Mesothelial cell of epicardium (in vitro differentiated cells): ENCODE results near the gene CDKN2B-AS1. TPM values are rescaled to one million over a fixed set of nuclear protein-coding genes. Genes with fewer than 3 reads are reported as not detected.
A peak's percentile ranks its signal among the peaks of the same experiment; 100 is the strongest.

Experiments used
- DNase-seq, 2 experiments: peaks; one replicate each; pipeline ENCODE4 v3.0.0; 2021; ENCODE audit warnings: low spot score in 2 of 2; ENCODE audit not compliant: unreplicated experiment in 2 of 2
- H3K27ac Mint-ChIP-seq: 2 replicates; pipeline ENCODE4 v1.8.0; 2021; ENCODE audit warnings: mixed read lengths
- H3K27me3 Mint-ChIP-seq: 2 replicates; pipeline ENCODE4 v1.8.0; 2021; ENCODE audit warnings: low read depth, mixed read lengths
- H3K36me3 Mint-ChIP-seq: 2 replicates; pipeline ENCODE4 v1.8.0; 2021; ENCODE audit warnings: mixed read lengths
- H3K4me1 Mint-ChIP-seq: 2 replicates; pipeline ENCODE4 v1.8.0; 2021; ENCODE audit warnings: mixed read lengths
- H3K4me3 Mint-ChIP-seq: 2 replicates; pipeline ENCODE4 v1.8.0; 2021; ENCODE audit warnings: mild to moderate bottlenecking, moderate library complexity, mixed read lengths
- H3K9me3 Mint-ChIP-seq: 2 replicates; pipeline ENCODE4 v1.8.0; 2021; ENCODE audit warnings: mixed read lengths
- total RNA-seq: library from RNA; stranded (reverse); gene quantifications from 3 replicates; pipeline ENCODE4 v1.2.1, GENCODE V29; 2021
- TF ChIP-seq, protein P1 (sequence below): fragments of 200-600 bp; sonication (generic); IDR thresholded peaks from one replicate; pipeline ENCODE4 v1.5.0; 2021; ENCODE audit warnings: antibody characterized with exemption; ENCODE audit not compliant: unreplicated experiment

CDKN2B-AS1 gene
- total RNA-seq, 1 donor from 2014 or later = 10.8 TPM

DNA sequence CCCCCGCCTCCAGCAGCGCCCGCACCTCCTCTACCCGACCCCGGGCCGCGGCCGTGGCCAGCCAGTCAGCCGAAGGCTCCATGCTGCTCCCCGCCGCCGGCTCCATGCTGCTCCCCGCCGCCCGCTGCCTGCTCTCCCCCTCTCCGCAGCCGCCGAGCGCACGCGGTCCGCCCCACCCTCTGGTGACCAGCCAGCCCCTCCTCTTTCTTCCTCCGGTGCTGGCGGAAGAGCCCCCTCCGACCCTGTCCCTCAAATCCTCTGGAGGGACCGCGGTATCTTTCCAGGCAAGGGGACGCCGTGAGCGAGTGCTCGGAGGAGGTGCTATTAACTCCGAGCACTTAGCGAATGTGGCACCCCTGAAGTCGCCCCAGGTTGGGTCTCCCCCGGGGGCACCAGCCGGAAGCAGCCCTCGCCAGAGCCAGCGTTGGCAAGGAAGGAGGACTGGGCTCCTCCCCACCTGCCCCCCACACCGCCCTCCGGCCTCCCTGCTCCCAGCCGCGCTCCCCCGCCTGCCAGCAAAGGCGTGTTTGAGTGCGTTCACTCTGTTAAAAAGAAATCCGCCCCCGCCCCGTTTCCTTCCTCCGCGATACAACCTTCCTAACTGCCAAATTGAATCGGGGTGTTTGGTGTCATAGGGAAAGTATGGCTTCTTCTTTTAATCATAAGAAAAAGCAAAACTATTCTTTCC, 19.7 kb upstream of the CDKN2B-AS1 start:
- peaks cover 98% of the 10 kb centered on the region for H3K27me3 Mint-ChIP-seq
- no peaks in the 10 kb centered on the region for H3K9me3 Mint-ChIP-seq
- TF ChIP-seq, protein P1, sequence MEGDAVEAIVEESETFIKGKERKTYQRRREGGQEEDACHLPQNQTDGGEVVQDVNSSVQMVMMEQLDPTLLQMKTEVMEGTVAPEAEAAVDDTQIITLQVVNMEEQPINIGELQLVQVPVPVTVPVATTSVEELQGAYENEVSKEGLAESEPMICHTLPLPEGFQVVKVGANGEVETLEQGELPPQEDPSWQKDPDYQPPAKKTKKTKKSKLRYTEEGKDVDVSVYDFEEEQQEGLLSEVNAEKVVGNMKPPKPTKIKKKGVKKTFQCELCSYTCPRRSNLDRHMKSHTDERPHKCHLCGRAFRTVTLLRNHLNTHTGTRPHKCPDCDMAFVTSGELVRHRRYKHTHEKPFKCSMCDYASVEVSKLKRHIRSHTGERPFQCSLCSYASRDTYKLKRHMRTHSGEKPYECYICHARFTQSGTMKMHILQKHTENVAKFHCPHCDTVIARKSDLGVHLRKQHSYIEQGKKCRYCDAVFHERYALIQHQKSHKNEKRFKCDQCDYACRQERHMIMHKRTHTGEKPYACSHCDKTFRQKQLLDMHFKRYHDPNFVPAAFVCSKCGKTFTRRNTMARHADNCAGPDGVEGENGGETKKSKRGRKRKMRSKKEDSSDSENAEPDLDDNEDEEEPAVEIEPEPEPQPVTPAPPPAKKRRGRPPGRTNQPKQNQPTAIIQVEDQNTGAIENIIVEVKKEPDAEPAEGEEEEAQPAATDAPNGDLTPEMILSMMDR = no peak
- H3K27ac Mint-ChIP-seq = peak overlapping the region; percentile 84
- H3K4me1 Mint-ChIP-seq = peaks cover 24% of the 10 kb centered on the region
- peak in 1 of 2 experiments; percentile 69 for DNase-seq
- H3K4me3 Mint-ChIP-seq = peak overlapping the region; percentile 83
- H3K36me3 Mint-ChIP-seq = peaks cover 12% of the 10 kb centered on the region

DNA sequence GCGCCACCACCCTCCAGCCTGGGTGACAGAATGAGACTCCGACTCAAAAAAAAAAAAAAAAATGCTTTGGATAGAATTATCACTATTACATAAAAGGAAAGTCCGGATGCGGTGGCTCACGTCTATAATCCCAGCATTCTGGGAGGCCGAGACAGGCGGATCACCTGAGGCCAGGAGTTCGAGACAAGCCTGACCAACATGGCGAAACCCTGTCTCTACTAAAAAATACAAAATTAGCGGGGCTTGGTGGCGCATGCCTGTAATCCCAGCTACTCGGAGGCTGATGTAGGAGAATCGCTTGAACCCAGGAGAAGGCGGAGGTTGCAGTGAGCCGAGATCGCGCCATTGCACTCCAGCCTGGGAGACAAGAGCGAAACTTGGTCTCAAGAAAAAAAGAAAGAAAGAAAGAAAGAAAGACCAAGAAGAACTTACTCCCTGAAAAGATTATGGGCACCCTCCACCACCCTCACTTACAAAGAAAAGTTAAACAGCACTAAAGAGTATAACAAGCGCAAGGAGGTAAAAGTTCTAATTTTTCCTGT, 18.2 kb upstream of the CDKN2B-AS1 start:
- TF ChIP-seq, protein P1 = no peak
- H3K36me3 Mint-ChIP-seq = peaks cover under 1% of the 10 kb centered on the region
- no peak overlapping the region for H3K4me3 Mint-ChIP-seq
- H3K4me1 Mint-ChIP-seq = peaks cover 20% of the 10 kb centered on the region
- DNase-seq = no peak
- no peak overlapping the region for H3K27ac Mint-ChIP-seq
- no peaks in the 10 kb centered on the region for H3K9me3 Mint-ChIP-seq
- H3K27me3 Mint-ChIP-seq = peaks cover 94% of the 10 kb centered on the region

DNA sequence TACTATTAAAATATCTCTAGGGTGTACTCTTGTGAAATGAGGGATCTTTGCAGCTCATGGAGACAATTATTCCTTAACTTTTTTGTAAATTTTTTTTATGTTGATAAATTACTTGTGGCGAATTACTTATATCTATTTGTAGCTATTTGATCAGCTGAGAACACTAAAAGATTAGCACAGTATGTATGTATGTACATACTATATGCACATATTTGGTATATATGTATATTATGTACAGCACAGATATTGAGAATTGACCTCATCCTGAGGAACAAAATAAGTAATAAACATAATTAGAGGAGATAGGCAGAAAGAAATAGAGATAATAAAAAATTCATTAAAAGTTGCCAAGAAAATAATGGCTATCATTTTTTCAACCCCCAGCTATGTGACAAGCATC, 12.2 kb upstream of the CDKN2B-AS1 start:
- H3K4me3 Mint-ChIP-seq = no peak overlapping the region
- no peaks in the 10 kb centered on the region for H3K9me3 Mint-ChIP-seq
- no peaks in the 10 kb centered on the region for H3K36me3 Mint-ChIP-seq
- H3K4me1 Mint-ChIP-seq = peaks cover 7% of the 10 kb centered on the region
- TF ChIP-seq, protein P1 = no peak
- no peak for DNase-seq
- peaks cover 69% of the 10 kb centered on the region for H3K27me3 Mint-ChIP-seq
- no peak overlapping the region for H3K27ac Mint-ChIP-seq

DNA sequence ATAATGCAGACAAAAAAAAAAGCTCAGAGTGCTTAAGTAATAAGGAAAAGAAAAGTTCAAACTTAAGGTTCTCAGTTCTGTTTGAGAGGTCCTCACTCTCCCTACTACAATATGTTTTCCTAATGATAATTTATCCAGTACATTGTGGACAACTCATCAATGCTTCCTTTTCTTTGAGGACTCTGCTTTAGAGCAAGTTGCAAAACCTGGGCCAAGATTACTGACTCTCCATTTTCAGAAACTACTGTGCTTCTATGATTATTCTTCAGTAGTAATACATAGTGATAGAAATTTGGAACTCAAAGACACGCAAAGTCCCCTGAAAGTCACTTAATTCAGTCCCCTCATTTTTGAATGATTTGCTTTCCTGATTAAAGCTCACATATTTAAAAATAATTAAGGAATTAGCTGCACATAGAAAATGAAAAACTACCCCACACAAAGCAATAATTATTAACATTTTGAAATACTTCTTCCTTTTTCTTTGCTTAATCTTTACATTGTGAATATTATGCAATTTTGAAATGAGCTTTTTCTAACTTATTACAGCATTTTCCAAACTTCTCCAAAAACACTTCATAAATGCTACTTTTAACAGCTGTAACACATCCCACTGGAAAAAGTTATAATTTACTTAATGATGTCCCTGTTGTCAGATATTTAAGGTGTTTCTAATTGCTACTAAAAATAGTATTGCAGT, 11.6 kb upstream of the CDKN2B-AS1 start:
- Mint-ChIP-seq H3K4me3 (no peak overlapping the region), H3K27me3 (peaks cover 67% of the 10 kb centered on the region), H3K4me1 (peaks cover 12% of the 10 kb centered on the region), H3K36me3 (no peaks in the 10 kb centered on the region), H3K27ac (no peak overlapping the region), H3K9me3 (no peaks in the 10 kb centered on the region)
- TF ChIP-seq, protein P1 = no peak
- DNase-seq = no peak

DNA sequence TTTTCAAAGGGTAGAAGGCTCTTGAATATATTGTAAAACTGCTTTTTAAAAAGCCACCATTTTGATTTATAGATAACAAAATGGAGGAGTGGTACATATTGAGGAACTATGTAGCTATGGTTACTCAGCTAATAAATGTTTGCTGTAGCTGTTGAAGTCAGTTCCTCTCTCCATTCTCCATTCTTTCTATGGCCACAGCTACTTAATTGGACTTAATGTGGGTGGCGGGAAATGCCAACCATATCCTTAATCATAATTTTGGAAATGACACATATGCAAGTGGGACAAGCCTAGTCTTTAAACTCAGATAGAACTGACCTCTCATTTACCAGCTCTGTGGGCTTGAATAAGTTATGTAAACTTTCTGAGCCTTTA, 11.0 kb upstream of the CDKN2B-AS1 start:
- no peaks in the 10 kb centered on the region for H3K9me3 Mint-ChIP-seq
- peaks cover 67% of the 10 kb centered on the region for H3K27me3 Mint-ChIP-seq
- H3K4me3 Mint-ChIP-seq = no peak overlapping the region
- TF ChIP-seq, protein P1 = no peak
- peaks cover 15% of the 10 kb centered on the region for H3K4me1 Mint-ChIP-seq
- H3K27ac Mint-ChIP-seq = no peak overlapping the region
- H3K36me3 Mint-ChIP-seq = no peaks in the 10 kb centered on the region
- DNase-seq = no peak
